HUES6 (cell line): Measurements from ENCODE around the gene GMDS.

Experiments
- H3K27ac ChIP-seq: 2 replicates; pipeline ENCODE4 v1.7.0; 2013; ENCODE audit warnings: low read depth, mild to moderate bottlenecking, low read length, inconsistent platforms
- H3K27me3 ChIP-seq: 2 replicates; pipeline ENCODE4 v1.6.1; 2013; ENCODE audit warnings: low read length; ENCODE audit not compliant: control insufficient read depth, insufficient read depth
- H3K36me3 ChIP-seq: 2 replicates; pipeline ENCODE4 v1.6.1; 2013; ENCODE audit warnings: low read length; ENCODE audit not compliant: control insufficient read depth, insufficient read depth
- H3K4me1 ChIP-seq: 2 replicates; pipeline ENCODE4 v1.6.1; 2013; ENCODE audit warnings: low read length; ENCODE audit not compliant: control insufficient read depth, insufficient read depth
- H3K4me3 ChIP-seq: 2 replicates; pipeline ENCODE4 v1.5.1; 2013; ENCODE audit warnings: low read depth, low read length
- H3K9ac ChIP-seq: one replicate; pipeline ENCODE4 v1.6.1; 2013; ENCODE audit warnings: mild to moderate bottlenecking, low read length
- H3K9me3 ChIP-seq: 2 replicates; pipeline ENCODE4 v1.6.1; 2013; ENCODE audit warnings: low read depth, low read length; ENCODE audit not compliant: control insufficient read depth, insufficient read depth

Gene GMDS

DNA sequence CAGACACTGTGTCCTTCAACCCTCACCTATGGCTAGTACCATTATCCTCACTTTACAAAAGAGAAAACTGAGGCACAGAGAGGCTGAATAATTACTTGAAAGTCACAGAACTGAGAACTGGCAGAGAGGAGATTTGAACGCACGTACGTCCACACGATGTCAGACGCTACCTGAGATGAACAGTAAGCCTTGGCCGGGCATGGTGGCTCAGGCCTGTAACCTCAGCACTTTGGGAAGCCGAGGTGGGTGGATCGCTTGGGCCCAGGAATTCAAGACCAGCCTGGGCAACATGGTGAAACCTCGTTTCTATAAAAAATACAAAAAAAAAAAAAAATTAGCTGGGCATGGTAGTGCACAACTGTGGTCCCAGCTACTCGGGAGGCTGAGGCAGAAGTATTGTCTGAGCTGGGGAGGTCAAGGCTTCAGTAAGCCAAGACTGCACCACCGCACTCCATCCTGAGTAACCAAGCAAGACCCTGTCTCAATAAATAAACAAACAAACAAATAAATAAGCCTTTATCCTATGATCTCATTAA lies 20.5 kb downstream of the GMDS start:
- Histone ChIP-seq H3K9me3 (no peaks in the 10 kb centered on the region), H3K27ac (no peak overlapping the region), H3K4me3 (no peak overlapping the region), H3K36me3 (no peaks in the 10 kb centered on the region), H3K9ac (no peak overlapping the region), H3K27me3 (no peaks in the 10 kb centered on the region), H3K4me1 (peaks cover 17% of the 10 kb centered on the region)

DNA sequence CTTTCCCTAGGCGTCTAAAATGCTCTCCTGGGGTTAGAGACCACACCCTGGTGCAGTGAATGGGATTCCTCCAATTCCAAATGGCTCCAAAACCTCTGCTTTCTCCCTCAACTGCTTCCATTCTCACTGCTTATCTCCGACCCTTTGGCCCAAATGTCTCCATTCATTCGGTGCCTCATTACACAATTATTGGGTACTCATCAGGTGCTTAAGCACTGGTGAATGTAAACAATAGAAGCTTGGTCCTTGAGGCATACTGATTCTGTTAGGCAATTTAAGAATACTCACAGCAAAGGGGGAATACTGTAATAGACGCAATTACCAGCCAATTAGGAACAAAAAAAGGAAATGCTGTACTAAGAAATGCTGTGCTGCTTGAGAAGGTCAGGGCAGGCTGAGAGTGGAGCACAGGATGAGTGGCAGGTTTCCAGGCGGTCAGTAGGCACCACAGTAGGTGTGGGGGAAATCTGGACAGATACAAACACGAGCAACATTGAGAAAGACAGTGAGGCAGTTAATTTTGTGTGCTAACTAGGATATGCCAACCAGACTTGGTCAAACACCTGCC lies 23.0 kb downstream of the GMDS start:
- no peak overlapping the region for H3K4me3 ChIP-seq
- no peak overlapping the region for H3K9ac ChIP-seq
- H3K4me1 ChIP-seq, result peaks cover 11% of the 10 kb centered on the region
- no peaks in the 10 kb centered on the region for H3K9me3 ChIP-seq
- no peak overlapping the region for H3K27ac ChIP-seq
- H3K36me3 ChIP-seq, result no peaks in the 10 kb centered on the region
- no peaks in the 10 kb centered on the region for H3K27me3 ChIP-seq

DNA sequence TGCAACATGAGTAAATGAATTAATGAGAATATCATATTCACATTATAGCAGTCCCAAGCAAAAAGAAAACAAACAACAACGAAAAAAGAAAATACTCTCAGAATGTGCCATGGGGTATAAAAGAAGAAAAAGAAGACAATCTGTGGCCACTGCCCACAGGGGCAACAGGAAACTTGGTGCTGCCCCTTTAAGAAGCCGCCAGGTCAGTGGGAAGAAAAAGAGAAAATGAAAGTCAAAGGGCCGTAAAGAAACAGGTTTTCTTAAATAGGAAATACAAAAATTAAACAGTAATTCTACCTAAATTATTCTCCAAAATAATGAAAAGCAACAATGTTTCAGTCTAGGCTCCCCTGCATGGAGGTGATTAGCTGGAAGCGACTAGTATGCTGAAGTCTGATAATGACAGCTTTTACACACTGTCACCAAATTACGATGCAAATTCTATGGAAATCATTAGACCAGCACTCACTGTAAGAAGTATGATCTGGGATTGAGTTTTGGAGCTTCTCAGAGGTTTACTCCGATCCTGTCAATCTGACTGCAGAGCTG lies 23.6 kb downstream of the GMDS start:
- H3K9me3 ChIP-seq, result no peaks in the 10 kb centered on the region
- no peaks in the 10 kb centered on the region for H3K36me3 ChIP-seq
- H3K4me3 ChIP-seq, result no peak overlapping the region
- no peaks in the 10 kb centered on the region for H3K27me3 ChIP-seq
- no peak overlapping the region for H3K27ac ChIP-seq
- no peak overlapping the region for H3K9ac ChIP-seq
- H3K4me1 ChIP-seq, result peaks cover 11% of the 10 kb centered on the region

DNA sequence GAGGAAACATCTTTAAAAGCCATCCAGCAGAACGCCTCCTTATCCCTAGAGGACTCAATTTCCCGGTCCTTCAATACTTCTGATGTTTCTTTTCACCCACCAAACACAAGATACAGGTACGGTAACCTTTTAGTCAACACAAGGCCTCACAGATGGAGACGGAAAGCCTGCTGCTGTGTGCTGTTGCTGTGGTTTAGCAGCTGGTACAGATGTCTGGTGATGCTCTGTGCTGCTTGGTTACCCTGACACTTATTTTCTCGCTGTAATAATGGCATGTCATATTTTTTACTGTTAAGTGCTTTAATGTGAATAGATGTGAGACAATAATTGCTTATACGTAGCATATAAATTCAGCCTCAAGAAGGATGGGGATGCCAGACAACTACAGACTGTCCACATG lies 25.3 kb downstream of the GMDS start:
- H3K27ac ChIP-seq, result no peak overlapping the region
- H3K27me3 ChIP-seq, result no peaks in the 10 kb centered on the region
- H3K4me3 ChIP-seq, result no peak overlapping the region
- H3K9ac ChIP-seq, result no peak overlapping the region
- H3K9me3 ChIP-seq, result no peaks in the 10 kb centered on the region
- peaks cover 11% of the 10 kb centered on the region for H3K4me1 ChIP-seq
- no peaks in the 10 kb centered on the region for H3K36me3 ChIP-seq

DNA sequence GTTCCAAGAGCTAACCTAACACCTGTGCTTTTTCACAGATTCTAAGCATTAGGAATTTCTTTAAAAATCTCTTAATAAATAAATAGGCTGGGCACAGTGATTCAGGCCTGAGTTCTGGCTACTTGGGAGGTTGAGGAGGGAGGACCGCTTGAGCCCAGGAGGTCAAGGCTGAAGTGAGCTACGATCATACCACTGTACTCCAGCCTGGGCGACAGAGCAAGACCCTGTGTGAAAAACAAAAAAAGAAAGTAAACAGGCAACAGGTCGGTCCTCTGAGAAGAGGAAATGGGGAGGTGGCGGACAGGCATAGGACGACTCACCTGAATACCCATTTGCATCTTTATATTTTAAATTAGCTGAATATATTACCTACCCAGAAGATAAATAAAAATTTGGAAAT lies 26.5 kb downstream of the GMDS start:
- Histone ChIP-seq H3K4me3 (no peak overlapping the region), H3K9me3 (no peaks in the 10 kb centered on the region), H3K4me1 (peaks cover 11% of the 10 kb centered on the region), H3K9ac (no peak overlapping the region), H3K27me3 (no peaks in the 10 kb centered on the region), H3K27ac (no peak overlapping the region), H3K36me3 (no peaks in the 10 kb centered on the region)

DNA sequence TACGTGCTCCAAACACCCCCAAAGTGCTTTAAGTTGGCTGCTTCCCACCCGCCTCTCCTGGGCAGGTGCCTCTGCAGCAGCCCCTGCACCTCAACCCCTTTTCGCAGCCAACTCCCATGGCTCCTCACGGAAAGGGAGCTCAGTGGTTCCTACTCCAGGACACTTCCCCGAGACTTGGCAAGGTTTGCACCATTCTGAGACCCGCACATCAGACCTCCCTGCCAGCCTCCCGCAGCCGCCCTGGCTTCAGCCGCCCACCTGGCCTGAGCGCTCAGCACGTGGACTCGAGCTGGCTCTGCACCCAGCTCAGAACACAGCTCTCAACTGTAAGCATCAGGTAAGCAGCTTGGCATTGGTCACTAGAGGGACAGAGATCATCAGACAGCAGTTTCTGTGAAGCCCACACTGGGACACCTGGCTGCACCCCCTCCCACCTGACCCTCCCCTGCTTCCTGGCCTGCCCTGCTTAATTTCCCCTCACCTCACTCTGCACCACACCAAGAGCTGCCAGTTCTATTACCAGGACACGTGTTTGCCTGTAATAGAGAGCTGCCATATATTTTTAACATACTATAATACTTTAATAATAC lies 28.5 kb downstream of the GMDS start:
- no peak overlapping the region for H3K9ac ChIP-seq
- H3K4me1 ChIP-seq, result peaks cover 4% of the 10 kb centered on the region
- H3K27me3 ChIP-seq, result no peaks in the 10 kb centered on the region
- H3K9me3 ChIP-seq, result no peaks in the 10 kb centered on the region
- no peak overlapping the region for H3K27ac ChIP-seq
- no peak overlapping the region for H3K4me3 ChIP-seq
- no peaks in the 10 kb centered on the region for H3K36me3 ChIP-seq

DNA sequence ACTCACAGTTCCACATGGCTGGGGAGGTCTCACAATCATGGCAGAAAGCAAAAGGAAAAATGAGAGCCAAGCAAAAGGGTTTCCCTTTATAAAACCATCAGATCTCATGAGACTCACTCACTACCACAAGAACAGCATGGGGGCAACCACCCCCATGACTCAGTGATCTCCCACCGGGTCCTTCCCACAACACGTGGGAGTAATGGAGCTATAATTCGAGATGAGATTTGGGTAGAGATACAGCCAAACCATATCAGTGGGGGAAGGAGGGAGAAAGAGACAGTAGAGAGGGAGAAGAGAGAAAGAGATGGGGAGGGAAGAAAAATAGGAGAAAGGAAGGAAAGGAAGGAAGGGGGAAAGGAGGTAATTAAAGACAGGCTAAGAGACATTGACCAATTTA lies 30.1 kb downstream of the GMDS start:
- no peaks in the 10 kb centered on the region for H3K27me3 ChIP-seq
- H3K4me3 ChIP-seq, result no peak overlapping the region
- H3K4me1 ChIP-seq, result peaks cover 3% of the 10 kb centered on the region; the same call in 1 of the 2 replicates
- no peaks in the 10 kb centered on the region for H3K9me3 ChIP-seq
- H3K36me3 ChIP-seq, result no peaks in the 10 kb centered on the region
- no peak overlapping the region for H3K9ac ChIP-seq
- H3K27ac ChIP-seq, result no peak overlapping the region

DNA sequence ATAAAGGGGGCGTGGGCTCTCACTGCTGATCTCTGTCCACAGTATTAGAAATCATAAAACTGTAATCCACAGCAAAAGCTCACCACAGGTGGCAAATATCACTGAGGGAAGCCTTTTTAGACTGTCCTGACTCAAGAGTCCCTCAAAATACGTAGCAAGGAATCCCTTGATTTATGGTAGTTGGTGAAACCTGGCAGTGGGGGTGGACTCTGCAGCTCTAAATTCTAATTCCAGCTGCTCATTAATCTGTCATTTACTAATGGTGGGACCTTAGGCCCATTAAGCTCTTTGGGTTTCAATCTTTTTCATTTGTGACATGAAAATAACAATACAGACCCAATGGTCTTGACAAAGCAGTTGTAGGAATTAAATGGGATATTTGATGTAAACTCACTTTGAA lies 32.3 kb downstream of the GMDS start:
- Histone ChIP-seq H3K4me1 (peaks cover 3% of the 10 kb centered on the region; the same call in 1 of the 2 replicates), H3K27me3 (no peaks in the 10 kb centered on the region), H3K9me3 (no peaks in the 10 kb centered on the region)

DNA sequence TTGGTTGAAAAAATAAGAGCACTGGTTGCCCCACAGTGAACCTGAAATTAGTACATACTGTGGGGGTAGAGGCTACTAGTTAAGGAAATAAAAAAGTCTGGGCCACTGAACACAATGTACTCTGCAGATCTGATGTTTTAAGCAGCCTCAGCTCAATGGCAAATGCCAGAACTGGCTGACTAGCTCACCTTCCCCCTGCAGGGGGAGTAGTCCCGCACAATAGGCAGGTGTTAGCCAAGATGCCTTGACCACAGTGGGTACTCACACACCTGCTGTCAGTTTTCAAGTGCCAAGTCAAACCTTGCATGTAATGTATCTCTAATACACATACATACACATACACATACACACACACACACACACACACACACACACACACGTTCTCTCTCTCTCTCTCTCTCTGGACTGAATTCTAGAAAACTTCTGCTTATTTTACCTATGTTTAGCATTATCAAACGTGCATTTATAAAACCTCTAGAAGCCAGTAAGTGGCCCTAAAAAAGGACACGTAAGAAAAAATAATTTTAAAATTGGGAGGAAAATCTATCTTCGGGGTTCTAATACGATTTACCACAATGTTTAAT lies 36.1 kb downstream of the GMDS start:
- Histone ChIP-seq H3K4me1 (peaks cover 11% of the 10 kb centered on the region; the same call in 1 of the 2 replicates), H3K27me3 (no peaks in the 10 kb centered on the region), H3K9me3 (0 out of 2 replicates have a peak, but pooled peaks cover 3% of the 10 kb centered on the region), H3K4me3 (no peak overlapping the region), H3K27ac (no peak overlapping the region), H3K9ac (no peak overlapping the region), H3K36me3 (no peaks in the 10 kb centered on the region)

More for the DNA sequence above, 32.3 kb downstream of the GMDS start:
- Histone ChIP-seq H3K27ac (no peak overlapping the region), H3K36me3 (no peaks in the 10 kb centered on the region), H3K4me3 (no peak overlapping the region), H3K9ac (no peak overlapping the region)

DNA sequence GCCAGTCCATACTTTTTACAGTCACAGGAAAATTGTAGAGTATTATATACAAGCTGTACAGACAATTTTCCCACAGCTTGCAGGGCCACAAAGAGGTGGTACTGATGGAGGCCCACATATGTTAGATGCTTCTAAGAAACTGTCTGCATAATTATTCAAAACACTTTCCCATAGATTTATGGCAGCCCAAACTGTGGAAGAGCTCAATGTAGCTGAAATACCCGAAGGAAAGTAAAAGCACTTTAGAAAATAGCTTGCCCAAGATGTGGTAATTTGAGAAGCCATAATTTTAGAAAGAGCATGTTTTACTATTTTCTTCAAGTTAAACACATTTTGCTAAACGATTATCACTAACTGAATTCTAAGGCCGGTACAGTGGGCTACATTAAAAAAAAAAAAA lies 36.9 kb downstream of the GMDS start:
- no peaks in the 10 kb centered on the region for H3K36me3 ChIP-seq
- H3K27me3 ChIP-seq, result no peaks in the 10 kb centered on the region
- H3K4me1 ChIP-seq, result peaks cover 9% of the 10 kb centered on the region; the same call in 1 of the 2 replicates
- no peak overlapping the region for H3K9ac ChIP-seq
- H3K27ac ChIP-seq, result no peak overlapping the region
- H3K9me3 ChIP-seq, result 0 out of 2 replicates have a peak, but pooled peaks cover 3% of the 10 kb centered on the region
- H3K4me3 ChIP-seq, result no peak overlapping the region

DNA sequence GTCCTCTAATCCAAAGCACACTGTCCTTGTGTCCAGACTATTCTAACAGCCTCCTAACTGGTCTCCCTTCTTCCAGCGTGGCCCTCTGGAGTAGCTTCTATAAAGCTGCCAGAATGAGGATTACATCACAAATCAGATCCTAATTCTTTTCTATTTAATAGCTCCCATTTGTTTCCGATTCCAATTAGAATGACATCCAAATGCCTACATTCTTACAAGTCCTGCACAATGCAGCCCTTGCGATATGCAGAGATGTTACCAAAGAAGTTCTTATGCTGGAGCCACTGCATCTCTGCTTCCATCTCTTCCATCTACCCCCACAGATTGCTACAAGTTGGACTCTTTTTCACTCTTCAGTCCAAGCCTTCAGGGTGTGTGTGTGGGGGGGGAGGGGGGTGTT lies 40.0 kb downstream of the GMDS start:
- H3K9me3 ChIP-seq, result 0 out of 2 replicates have a peak, but pooled peaks cover 3% of the 10 kb centered on the region
- no peak overlapping the region for H3K4me3 ChIP-seq
- no peak overlapping the region for H3K27ac ChIP-seq
- no peaks in the 10 kb centered on the region for H3K36me3 ChIP-seq
- H3K4me1 ChIP-seq, result peaks cover 8% of the 10 kb centered on the region; the same call in 1 of the 2 replicates
- H3K9ac ChIP-seq, result no peak overlapping the region
- H3K27me3 ChIP-seq, result no peaks in the 10 kb centered on the region
